SH-SY5Y (cell line): ENCODE measurements around the gene EDIL3.

Experiments
- GATA2 ChIP-seq: IDR thresholded peaks from 2 replicates; pipeline ENCODE4 v1.6.1; 2011; ENCODE audit warnings: mild to moderate bottlenecking, low read depth, low read length
- GATA3 ChIP-seq: IDR thresholded peaks from 2 replicates; pipeline ENCODE4 v1.6.1; 2011; ENCODE audit warnings: low read depth, mild to moderate bottlenecking, low read length, moderate library complexity

- TF ChIP-seq GATA3 (no peak), GATA2 (no peak)
Observed at GRCh38 chr5:83991566-83992224, 393.0 kb downstream of the EDIL3 start.
